Hepatocyte (in vitro differentiated cells): ENCODE data around the gene DBNDD2. TPM values are rescaled to one million over a fixed set of nuclear protein-coding genes. Genes with fewer than 3 reads are reported as not detected.

Experiments used
- DNase-seq: peaks from one replicate; pipeline ENCODE4 v3.0.0-alpha.2; 2016; ENCODE audit warnings: low spot score
- H2AFZ ChIP-seq: fragments of 200-600 bp; sonication (generic); 2 replicates; pipeline ENCODE4 v1.6.0; 2016; ENCODE audit warnings: antibody characterized with exemption, mild to moderate bottlenecking
- H3K27ac ChIP-seq: fragments of 200-600 bp; sonication (generic); 2 replicates; pipeline ENCODE4 v1.5.1; 2016; ENCODE audit warnings: mild to moderate bottlenecking
- H3K27me3 ChIP-seq: fragments of 200-600 bp; sonication (generic); 2 replicates; pipeline ENCODE4 v1.6.1; 2016
- H3K36me3 ChIP-seq: fragments of 200-600 bp; sonication (generic); replicated peaks from 2 replicates; pipeline ENCODE4 v1.5.1; 2016; ENCODE audit warnings: low read depth; ENCODE audit not compliant: insufficient read depth
- H3K4me1 ChIP-seq: fragments of 200-600 bp; sonication (generic); 2 replicates; pipeline ENCODE4 v1.5.1; 2016; ENCODE audit warnings: mild to moderate bottlenecking, moderate library complexity; ENCODE audit not compliant: insufficient read depth
- H3K4me2 ChIP-seq: fragments of 200-600 bp; sonication (generic); 2 replicates; pipeline ENCODE4 v1.6.0; 2016
- H3K4me3 ChIP-seq: fragments of 200-600 bp; sonication (generic); 2 replicates; pipeline ENCODE4 v1.5.1; 2016; ENCODE audit warnings: mild to moderate bottlenecking
- H3K79me2 ChIP-seq: fragments of 200-600 bp; sonication (generic); 2 replicates; pipeline ENCODE4 v1.6.0; 2017; ENCODE audit warnings: mild to moderate bottlenecking
- H3K9me2 ChIP-seq: fragments of 200-600 bp; sonication (generic); replicated peaks from 2 replicates; pipeline ENCODE4 v1.6.0; 2017; ENCODE audit warnings: mild to moderate bottlenecking; ENCODE audit not compliant: insufficient read depth
- H3K9me3 ChIP-seq: fragments of 200-600 bp; sonication (generic); 2 replicates; pipeline ENCODE4 v1.5.1; 2016; ENCODE audit warnings: low read depth, mild to moderate bottlenecking
- H4K20me1 ChIP-seq: fragments of 200-600 bp; sonication (generic); 2 replicates; pipeline ENCODE4 v1.6.0; 2016; ENCODE audit warnings: mild to moderate bottlenecking; ENCODE audit not compliant: insufficient read depth, poor library complexity, severe bottlenecking
- CTCF ChIP-seq: fragments of 200-600 bp; sonication (generic); IDR thresholded peaks from 2 replicates; pipeline ENCODE4 v1.5.1; 2016; ENCODE audit warnings: antibody characterized with exemption, mild to moderate bottlenecking; ENCODE audit not compliant: poor library complexity
- EZH2 ChIP-seq: fragments of 200-600 bp; sonication (generic); IDR thresholded peaks from 2 replicates; pipeline ENCODE4 v1.6.1; 2016; ENCODE audit warnings: antibody characterized with exemption, mild to moderate bottlenecking, borderline replicate concordance
- EZH2phosphoT487 ChIP-seq: fragments of 200-600 bp; sonication (generic); IDR thresholded peaks from one replicate; pipeline ENCODE4 v1.6.1; 2018; ENCODE audit warnings: antibody characterized with exemption, mild to moderate bottlenecking, low read depth, moderate library complexity; ENCODE audit not compliant: unreplicated experiment, severe bottlenecking
- WGBS: methylation state at CpG from one replicate; pipeline ENCODE4 v1.1.6; 2016; ENCODE audit warnings: low lambda C conversion rate; ENCODE audit errors: missing lambda C conversion rate; 5-methylcytosine and 5-hydroxymethylcytosine counted together
- polyA plus RNA-seq: library from polyadenylated mRNA; unstranded; fragments of >200 nt; fragmentation: Nextera tagmentation; extraction: Ambion mirVana; gene quantifications from 2 replicates; pipeline ENCODE4 v1.2.1, GENCODE V29; 2016
- total RNA-seq: library from RNA; depleted of rRNA; stranded (reverse); fragments of >200 nt; gene quantifications from 2 replicates; pipeline ENCODE4 v1.2.3, GENCODE V29; 2014

Gene DBNDD2
- total and polyA plus RNA-seq, 2 experiments from 2014 or later = 11.1 to 12.8 TPM

GRCh38 chr20:45448270-45448669 is 40.2 kb downstream of the DBNDD2 start:
- H3K27me3 ChIP-seq = no peaks in the 10 kb centered on the region
- no peaks in the 10 kb centered on the region for H4K20me1 ChIP-seq
- H2AFZ ChIP-seq = no peak overlapping the region
- H3K27ac ChIP-seq = no peak overlapping the region
- no peaks in the 10 kb centered on the region for H3K9me3 ChIP-seq
- no peaks in the 10 kb centered on the region for H3K79me2 ChIP-seq
- no peaks in the 10 kb centered on the region for H3K36me3 ChIP-seq
- DNase-seq = no peak
- 46% methylated on average over 6 of the region's 6 CpGs for WGBS
- H3K4me2 ChIP-seq = no peak overlapping the region
- no peak overlapping the region for H3K4me3 ChIP-seq
- H3K9me2 ChIP-seq = no peaks in the 10 kb centered on the region
- TF ChIP-seq EZH2phosphoT487 (no peak), EZH2 (no peak), CTCF (no peak)
- peaks cover 3% of the 10 kb centered on the region for H3K4me1 ChIP-seq

DNA sequence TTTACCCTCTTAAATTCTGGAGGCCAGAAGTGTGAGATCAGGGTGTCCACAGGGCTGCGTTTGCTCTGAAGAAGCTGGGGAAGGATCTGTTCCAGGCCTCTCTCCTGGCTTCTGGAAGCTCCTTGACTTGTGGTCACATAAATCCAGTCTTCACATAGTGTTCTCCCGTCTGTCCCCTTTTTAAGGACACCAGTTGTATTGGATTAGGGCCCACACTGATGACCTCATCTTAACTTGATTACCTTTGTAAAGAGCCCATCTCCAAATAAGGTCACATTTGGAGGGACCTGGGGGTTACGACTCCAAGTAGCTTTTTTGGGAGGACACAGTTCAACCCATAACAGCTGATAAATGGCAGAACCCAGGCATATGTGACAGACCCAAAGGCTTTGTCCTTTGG is 41.4 kb downstream of the DBNDD2 start:
- no peaks in the 10 kb centered on the region for H3K79me2 ChIP-seq
- H2AFZ ChIP-seq = no peak overlapping the region
- no peaks in the 10 kb centered on the region for H3K36me3 ChIP-seq
- H3K27me3 ChIP-seq = no peaks in the 10 kb centered on the region
- H3K27ac ChIP-seq = no peak overlapping the region
- TF ChIP-seq EZH2phosphoT487 = no peak
- TF ChIP-seq EZH2 = no peak
- H3K9me3 ChIP-seq = no peaks in the 10 kb centered on the region
- H4K20me1 ChIP-seq = no peaks in the 10 kb centered on the region
- H3K4me3 ChIP-seq = no peak overlapping the region
- 65% methylated on average over 3 of the region's 3 CpGs for WGBS
- no peaks in the 10 kb centered on the region for H3K9me2 ChIP-seq
- H3K4me1 ChIP-seq = peaks cover under 1% of the 10 kb centered on the region
- DNase-seq = no peak
- H3K4me2 ChIP-seq = no peak overlapping the region

DNA sequence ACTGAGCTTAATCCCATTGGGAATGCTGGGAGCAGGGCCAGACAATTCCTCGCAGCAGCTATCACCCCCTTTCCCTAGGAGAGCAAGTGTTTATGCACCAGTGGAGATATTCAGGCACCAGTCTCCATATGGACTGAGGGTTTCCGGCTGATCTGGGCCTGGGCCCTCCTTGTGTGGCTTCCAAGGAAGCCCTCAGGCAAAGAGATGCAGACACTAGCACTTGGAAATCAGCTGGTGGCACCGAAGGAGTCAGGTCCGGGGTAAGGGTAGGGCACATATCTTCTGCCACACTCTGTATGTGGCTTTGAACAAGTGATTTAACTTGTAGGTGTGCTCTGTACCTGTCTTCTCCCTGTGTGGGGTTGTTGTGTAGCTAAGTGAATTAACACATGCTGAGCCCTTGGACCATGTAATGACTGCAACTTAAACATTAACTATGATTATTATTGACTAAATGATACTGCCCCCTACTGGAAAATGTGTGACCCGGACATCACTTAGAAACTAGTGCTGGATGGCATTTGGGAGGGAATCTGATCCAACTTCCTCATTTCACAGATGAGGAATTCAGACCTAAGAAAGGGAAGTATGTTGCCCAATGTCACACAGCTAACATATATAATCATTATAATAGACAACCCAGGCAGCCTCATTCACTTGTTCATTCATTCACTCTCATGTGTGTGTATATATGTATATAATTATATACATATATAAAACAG is 42.2 kb downstream of the DBNDD2 start:
- no peak overlapping the region for H3K4me2 ChIP-seq
- no peaks in the 10 kb centered on the region for H3K4me1 ChIP-seq
- no peaks in the 10 kb centered on the region for H3K79me2 ChIP-seq
- no peaks in the 10 kb centered on the region for H3K9me2 ChIP-seq
- no peaks in the 10 kb centered on the region for H3K9me3 ChIP-seq
- H3K27ac ChIP-seq = no peak overlapping the region
- H2AFZ ChIP-seq = no peak overlapping the region
- H3K4me3 ChIP-seq = no peak overlapping the region
- peak; percentile 59 for TF ChIP-seq CTCF
- TF ChIP-seq EZH2phosphoT487 = no peak
- 64% methylated on average over 5 of the region's 5 CpGs for WGBS
- H3K27me3 ChIP-seq = no peaks in the 10 kb centered on the region
- no peaks in the 10 kb centered on the region for H3K36me3 ChIP-seq
- peak; percentile 76 for DNase-seq
- no peaks in the 10 kb centered on the region for H4K20me1 ChIP-seq

GRCh38 chr20:45452238-45452637 is 44.1 kb downstream of the DBNDD2 start:
- H3K27ac ChIP-seq = no peak overlapping the region
- no peaks in the 10 kb centered on the region for H3K9me3 ChIP-seq
- H3K4me1 ChIP-seq = no peaks in the 10 kb centered on the region
- H3K4me3 ChIP-seq = no peak overlapping the region
- H2AFZ ChIP-seq = no peak overlapping the region
- H3K9me2 ChIP-seq = no peaks in the 10 kb centered on the region
- WGBS = 80% methylated on average over 4 of the region's 4 CpGs
- H3K27me3 ChIP-seq = no peaks in the 10 kb centered on the region
- no peaks in the 10 kb centered on the region for H4K20me1 ChIP-seq
- H3K79me2 ChIP-seq = no peaks in the 10 kb centered on the region
- TF ChIP-seq EZH2phosphoT487 = no peak
- TF ChIP-seq CTCF = no peak
- no peak for TF ChIP-seq EZH2
- no peak for DNase-seq
- no peaks in the 10 kb centered on the region for H3K36me3 ChIP-seq
- no peak overlapping the region for H3K4me2 ChIP-seq
